K562 (cell line): Measurements from ENCODE around the gene RSRP1. TPM values are rescaled to one million over a fixed set of nuclear protein-coding genes. Genes with fewer than 3 reads are reported as not detected.
A peak's percentile ranks its signal among the peaks of the same experiment; 100 is the strongest.

ENCODE experiments used
- ATAC-seq: fragments of 200-7000 bp; cut with Tn5 transposase; 3 replicates; pipeline ENCODE4 v1.9.1; 2020; ENCODE audit warnings: moderate library complexity
- BruUV-seq: library from RNA; stranded (reverse); fragments of 400-500 nt; replicated peaks from 2 replicates; lab custom pipeline; 2021; lab: Mats Ljungman, UMichigan
- CTCF ChIA-PET: fragments of 300-600 bp; formaldehyde crosslinking; extraction: SDS; loops from one replicate; lab custom pipeline; 2021; ENCODE audit warnings: low intra/inter-chr PET ratio; lab: Yijun Ruan, JAX
- POLR2A ChIA-PET: fragments of 300-600, 350-650 bp; sonication (Branson Sonifier 250); formaldehyde crosslinking; extraction: SDS; loops from one replicate; lab custom pipeline; 2021; ENCODE audit warnings: antibody characterized with exemption, inconsistent platforms; lab: Yijun Ruan, JAX
- DNase-seq, 4 experiments: peaks; one replicate each; pipeline versions ENCODE4 v3.0.0 to v3.0.0-alpha.2; 2011 to 2018; ENCODE audit warnings: low spot score in 3 of 4, mixed read lengths in 3 of 4; ENCODE audit errors: extremely low read depth in 1 of 4
- FAIRE-seq: peaks from 2 replicates; lab custom pipeline; 2011; peaks lifted over from hg19 to GRCh38; lab: Jason Lieb, UNC
- H2AFZ ChIP-seq: 2 replicates; pipeline ENCODE4 v1.6.0; 2011; ENCODE audit warnings: low read depth, low read length, control low read depth, inconsistent platforms
- H3K27ac ChIP-seq: fragments of 200-600 bp; 3 replicates; pipeline ENCODE4 v1.8.0; 2011; ENCODE audit warnings: low read depth, mild to moderate bottlenecking, control low read depth, inconsistent platforms, low read length, moderate library complexity, mixed read lengths; ENCODE audit errors: extremely low read depth
- H3K27me3 ChIP-seq, 2 experiments: fragments of 300-600 bp in 1 of 2; 2 replicates in 1 of 2; 3 replicates in 1 of 2; pipeline versions ENCODE4 v1.6.0 to v1.8.0; 2011; ENCODE audit warnings: inconsistent platforms in 2 of 2, low read length in 2 of 2, mild to moderate bottlenecking in 1 of 2, mixed read lengths in 1 of 2, moderate library complexity in 1 of 2; ENCODE audit not compliant: control insufficient read depth in 2 of 2, insufficient read depth in 2 of 2
- H3K36me3 ChIP-seq: fragments of 300-600 bp; 3 replicates; pipeline ENCODE4 v1.8.0; 2011; ENCODE audit warnings: mild to moderate bottlenecking, low read length, inconsistent platforms; ENCODE audit not compliant: control insufficient read depth, insufficient read depth
- H3K4me1 ChIP-seq, 2 experiments: fragments of 200-600 bp in 1 of 2; replicated peaks in 1 of 2; 2 replicates in 1 of 2; 3 replicates in 1 of 2; pipeline versions ENCODE4 v1.5.1 to v1.8.0; 2011; ENCODE audit warnings: inconsistent platforms in 2 of 2, low read length in 2 of 2, mild to moderate bottlenecking in 1 of 2, mixed read lengths in 1 of 2, moderate library complexity in 1 of 2; ENCODE audit not compliant: control insufficient read depth in 2 of 2, insufficient read depth in 2 of 2
- H3K4me2 ChIP-seq: 2 replicates; pipeline ENCODE4 v1.6.1; 2011; ENCODE audit warnings: low read length, control low read depth, inconsistent platforms, mixed read lengths; ENCODE audit not compliant: insufficient read depth
- H3K4me3 ChIP-seq: fragments of 200-600 bp; sonication (generic), shearing (Covaris generic); 2 replicates; pipeline ENCODE4 v1.5.1; 2016; ENCODE audit warnings: control low read depth, inconsistent platforms
- H3K79me2 ChIP-seq: fragments of 200-600 bp; 3 replicates; pipeline ENCODE4 v1.8.0; 2011; ENCODE audit warnings: low read length, inconsistent platforms; ENCODE audit not compliant: control insufficient read depth, insufficient read depth
- H3K9ac ChIP-seq, 2 experiments: 2 replicates each; pipeline versions ENCODE4 v1.6.0 to v1.6.1; 2011; ENCODE audit warnings: low read depth in 2 of 2, low read length in 2 of 2, control low read depth in 1 of 2, inconsistent platforms in 1 of 2, mild to moderate bottlenecking in 1 of 2, mixed read lengths in 1 of 2; ENCODE audit not compliant: insufficient read depth in 1 of 2
- H3K9me1 ChIP-seq: one replicate; pipeline ENCODE4 v1.6.0; 2011; ENCODE audit warnings: inconsistent platforms, mild to moderate bottlenecking, low read length, moderate library complexity; ENCODE audit not compliant: control insufficient read depth, insufficient read depth
- H3K9me3 ChIP-seq: replicated peaks from 2 replicates; pipeline ENCODE4 v1.5.1; 2011; ENCODE audit warnings: low read depth, low read length, inconsistent platforms; ENCODE audit not compliant: control insufficient read depth, insufficient read depth
- H4K20me1 ChIP-seq: replicated peaks from 2 replicates; pipeline ENCODE4 v1.6.1; 2011; ENCODE audit warnings: low read length, inconsistent platforms, mixed read lengths; ENCODE audit not compliant: control insufficient read depth, insufficient read depth
- CUX1 ChIP-seq: fragments of 200-800 bp; sonication (Bioruptor generic); IDR thresholded peaks from 2 replicates; pipeline ENCODE4 v1.6.1; 2016; ENCODE audit warnings: missing genetic modification characterization, missing compliant biosample characterization
- HNRNPL ChIP-seq: fragments of 200-400 bp; formaldehyde crosslinking; IDR thresholded peaks from 2 replicates; pipeline ENCODE4 v1.6.1; 2017; ENCODE audit warnings: low read depth, mild to moderate bottlenecking, low read length
- MECOM ChIP-seq: fragments of 250-450 bp; sonication (Bioruptor Pico); IDR thresholded peaks from 2 replicates; pipeline ENCODE4 v1.8.0; 2022; ENCODE audit warnings: inconsistent platforms
- NFXL1 ChIP-seq: fragments of 450-650 bp; formaldehyde crosslinking; IDR thresholded peaks from 2 replicates; pipeline ENCODE4 v1.4.0; 2021; ENCODE audit warnings: mild to moderate bottlenecking
- PML ChIP-seq: IDR thresholded peaks from 2 replicates; pipeline ENCODE4 v1.6.1; 2012; ENCODE audit warnings: low read length, inconsistent platforms
- TAF15 ChIP-seq: fragments of 200-400 bp; formaldehyde crosslinking; IDR thresholded peaks from 2 replicates; pipeline ENCODE4 v1.6.1; 2017; ENCODE audit warnings: mild to moderate bottlenecking, low read depth, low read length, moderate library complexity
- TSHZ1 ChIP-seq: fragments of 250-450 bp; sonication (Bioruptor Pico); IDR thresholded peaks from 2 replicates; pipeline ENCODE4 v1.4.0; 2020; ENCODE audit warnings: mild to moderate bottlenecking, moderate library complexity
- ZNF212 ChIP-seq: fragments of 450-650 bp; formaldehyde crosslinking; IDR thresholded peaks from 2 replicates; pipeline ENCODE4 v1.4.0; 2020; ENCODE audit warnings: mild to moderate bottlenecking
- WGBS: fragments of 100-300 bp; shearing (Covaris generic); methylation state at CpG from one replicate; pipeline ENCODE4 v1.1.6; 2016; ENCODE audit warnings: low coverage, mixed read lengths; ENCODE audit not compliant: insufficient coverage; ENCODE audit errors: missing lambda C conversion rate; 5-methylcytosine and 5-hydroxymethylcytosine counted together
- in situ Hi-C: fragments of 300-500 bp; cut with MboI; formaldehyde crosslinking; loops from 4 replicates; pipeline ENCODE4 v1.15.0; 2018; ENCODE audit warnings: inconsistent platforms, mixed read lengths
- intact Hi-C: fragments of 100-400 bp; cut with micrococcal nuclease; formaldehyde crosslinking; loops from 2 replicates; pipeline ENCODE4 v1.14.2; 2022
- polyA plus RNA-seq, 8 experiments: library from polyadenylated mRNA; depleted of rRNA in 4 of 8; stranded (reverse) in 5 of 8; unstranded in 3 of 8; fragments of >200 nt; fragmentation: Nextera tagmentation in 2 of 8; fragmentation: Illumina TruSeq in 1 of 8; extraction: Ambion mirVana in 2 of 8; extraction: Trizol in 1 of 8; gene quantifications; 2 replicates each; pipeline versions ENCODE4 v1.2.1 to v1.2.3, GENCODE V29; 2011 to 2014; ENCODE audit warnings: inconsistent platforms in 1 of 8, missing spikeins in 1 of 8
- total RNA-seq, 7 experiments: library from RNA; depleted of rRNA in 6 of 7; stranded (reverse); fragments of >200 nt in 6 of 7; fragmentation: Illumina TruSeq in 2 of 7; extraction: Trizol in 2 of 7; gene quantifications; 2 replicates each; pipeline versions ENCODE4 v1.2.1 to v1.2.3, GENCODE V29; 2011 to 2021; ENCODE audit warnings: low replicate concordance in 1 of 7

Gene RSRP1
- total and polyA plus RNA-seq, 9 of the 15 experiments (the other 6 are each of a cell fraction or from before 2014, with no cell fraction given) = 27.2 to 283 (median 146) TPM

- no peaks in the 10 kb centered on the region for H3K9me1 ChIP-seq
- ATAC-seq = peak; percentile 84
- CTCF ChIA-PET = no interaction called here
- no peaks in the 10 kb centered on the region for H3K27me3 ChIP-seq
- BruUV-seq = TSS peak; percentile 73
- no peaks in the 10 kb centered on the region for H4K20me1 ChIP-seq
- H3K79me2 ChIP-seq = peaks cover 47% of the 10 kb centered on the region
- H3K4me1 ChIP-seq = peaks cover 23 to 35% of the 10 kb centered on the region in 2 experiments
- in situ Hi-C loops (no loop called here), intact Hi-C loops (no loop called here)
- H3K4me3 ChIP-seq = peak within 1 kb of the TSS; percentile 83
- H2AFZ ChIP-seq = peak within 1 kb of the TSS; percentile 86
- POLR2A ChIA-PET = interaction anchor here (0.6 to 5.9 kb wide), 20 partner anchors 8 to 723 kb away, joined by 3 to 113 read pairs (median 4); partner anchors contain the start of genes CLIC4 and RSRP1
- H3K4me2 ChIP-seq = peak within 1 kb of the TSS; percentile 99
- peak within 1 kb of the TSS; percentile 98 for H3K27ac ChIP-seq
- WGBS = under 1% methylated on average over 54 of the region's 54 CpGs
- no peaks in the 10 kb centered on the region for H3K9me3 ChIP-seq
- peaks cover 49% of the 10 kb centered on the region for H3K36me3 ChIP-seq
- FAIRE-seq = peak; percentile 97
- peak; percentile 92 to 98 (median 94) for DNase-seq
- peak within 1 kb of the TSS; percentile 97 to 99 for H3K9ac ChIP-seq
- TF ChIP-seq ZNF212 (CRISPR knock-in tag) = no peak
- TF ChIP-seq TAF15 = no peak
- peak; percentile 45; the same call in 1 of the 2 replicates for TF ChIP-seq PML
- TF ChIP-seq NFXL1 (CRISPR knock-in tag) = peak; percentile 89
- 0 out of 2 replicates have a peak, but pooled peaks have one; percentile 73 for TF ChIP-seq TSHZ1
- peak; percentile 92 for TF ChIP-seq CUX1 (CRISPR knock-in tag)
- TF ChIP-seq MECOM = peak; percentile 83
- TF ChIP-seq HNRNPL = no peak
Measured at GRCh38 chr1:25232027-25232865, 15.0 kb downstream of the RSRP1 start, which contains the start of gene SYF2. SYF2 (minus strand) TSS chr1:25232502; CDS start chr1:25232467, 35 bp downstream.
